HG02943 (cell line): ENCODE measurements around the gene LRRC75B.
"Not testable (repeated sequence)": the region's sequence is repeated elsewhere in the genome, so short reads cannot be mapped to it uniquely, and the experiment has no call there.

Experiments used
- ATAC-seq: cut with Tn5 transposase; IDR thresholded peaks from one replicate; pipeline ENCODE4 v1.9.1; 2021; ENCODE audit warnings: mild to moderate bottlenecking, low read depth, moderate library complexity; ENCODE audit not compliant: unreplicated experiment

LRRC75B gene

GRCh38 chr22:24602847-24603769 is 10.2 kb upstream of the LRRC75B start, which contains the start of gene GGT1:
GGT1 (plus strand) TSS chr22:24603193; CDS start chr22:24611082, 7,889 bp downstream.
- not testable (repeated sequence) for ATAC-seq

GRCh38 chr22:24602105-24602749 is 9.4 kb upstream of the LRRC75B start:
- not testable (repeated sequence) for ATAC-seq

GRCh38 chr22:24601217-24602104 is 8.6 kb upstream of the LRRC75B start:
- no peak for ATAC-seq

- not testable (repeated sequence) for ATAC-seq
Measured at GRCh38 chr22:24599958-24600715, 7.3 kb upstream of the LRRC75B start.

GRCh38 chr22:24599514-24599913 is 6.6 kb upstream of the LRRC75B start:
- ATAC-seq: no peak

GRCh38 chr22:24597076-24597475 is 4.2 kb upstream of the LRRC75B start:
- ATAC-seq: not testable (repeated sequence)

- ATAC-seq: no peak
Measured at GRCh38 chr22:24595863-24596262, 3.0 kb upstream of the LRRC75B start.

- no peak for ATAC-seq
Measured at GRCh38 chr22:24595228-24595627, 2.4 kb upstream of the LRRC75B start.

- ATAC-seq: no peak
Measured at GRCh38 chr22:24594569-24595120, 1.8 kb upstream of the LRRC75B start.

GRCh38 chr22:24593836-24594568 is 1.1 kb upstream of the LRRC75B start:
- no peak for ATAC-seq

- ATAC-seq: not testable (repeated sequence)
Measured at GRCh38 chr22:24593559-24593835, 624 bp upstream of the LRRC75B start.

GRCh38 chr22:24592058-24592850 is 619 bp downstream of the LRRC75B start:
- no peak for ATAC-seq

- ATAC-seq: no peak
Measured at GRCh38 chr22:24591286-24591830, 1.5 kb downstream of the LRRC75B start.

GRCh38 chr22:24590596-24591173 is 2.2 kb downstream of the LRRC75B start:
- ATAC-seq: no peak

GRCh38 chr22:24589518-24590030 is 3.3 kb downstream of the LRRC75B start:
- no peak for ATAC-seq

- no peak for ATAC-seq
Measured at GRCh38 chr22:24588757-24589481, 4.0 kb downstream of the LRRC75B start.

- no peak for ATAC-seq
Measured at GRCh38 chr22:24588381-24588756, 4.5 kb downstream of the LRRC75B start.
